K562 (cell line): ENCODE data around the gene ANKS1A. TPM values are rescaled to one million over a fixed set of nuclear protein-coding genes. Genes with fewer than 3 reads are reported as not detected.

Experiments used
- CBX3 ChIP-seq, 2 experiments: IDR thresholded peaks; 1 replicate in 1 of 2; 2 replicates in 1 of 2; pipeline ENCODE4 v1.6.1; 2012; ENCODE audit warnings: inconsistent platforms in 2 of 2, low read length in 2 of 2, borderline replicate concordance in 1 of 2, control low read depth in 1 of 2
- CEBPZ ChIP-seq: fragments of 150-350 bp; IDR thresholded peaks from 2 replicates; pipeline ENCODE4 v1.6.1; 2014; ENCODE audit warnings: low read depth, mild to moderate bottlenecking, low read length, borderline replicate concordance
- CTCFL ChIP-seq: IDR thresholded peaks from 2 replicates; pipeline ENCODE4 v1.6.1; 2011; ENCODE audit warnings: borderline replicate concordance, low read depth, mild to moderate bottlenecking, moderate library complexity, low read length; ENCODE audit not compliant: insufficient read depth, poor library complexity, severe bottlenecking
- DNMT1 ChIP-seq: fragments of 450-650 bp; IDR thresholded peaks from 2 replicates; pipeline ENCODE4 v1.6.1; 2016; ENCODE audit warnings: antibody characterized with exemption, mild to moderate bottlenecking
- ETV6 ChIP-seq, 3 experiments: fragments of 150-350 bp in 1 of 3; sonication (generic) in 1 of 3; formaldehyde crosslinking in 1 of 3; IDR thresholded peaks; 2 replicates each; pipeline versions ENCODE4 v1.6.1 to v1.8.0; 2014 to 2022; ENCODE audit warnings: borderline replicate concordance in 2 of 3, low read depth in 2 of 3, antibody characterized with exemption in 1 of 3, low read length in 1 of 3, mild to moderate bottlenecking in 1 of 3, missing genetic modification reagents in 1 of 3
- HNRNPUL1 ChIP-seq: fragments of 200-400 bp; formaldehyde crosslinking; IDR thresholded peaks from 2 replicates; pipeline ENCODE4 v1.6.1; 2017; ENCODE audit warnings: low read length
- JUNB ChIP-seq: fragments of 450-650 bp; formaldehyde crosslinking; conservative IDR thresholded peaks from 2 replicates; pipeline ENCODE4 v1.4.0; 2020; ENCODE audit warnings: mild to moderate bottlenecking
- MEF2D ChIP-seq: conservative IDR thresholded peaks from 2 replicates; pipeline ENCODE4 v1.6.1; 2016; ENCODE audit warnings: low read depth, missing genetic modification characterization, missing compliant biosample characterization
- MTA3 ChIP-seq: fragments of 450-650 bp; formaldehyde crosslinking; IDR thresholded peaks from 2 replicates; pipeline ENCODE4 v1.6.1; 2017; ENCODE audit warnings: mild to moderate bottlenecking, borderline replicate concordance
- RBM15 ChIP-seq: fragments of 200-400 bp; formaldehyde crosslinking; IDR thresholded peaks from 2 replicates; pipeline ENCODE4 v1.6.1; 2018; ENCODE audit warnings: mild to moderate bottlenecking, low read length, moderate library complexity; ENCODE audit not compliant: insufficient read depth
- SAP30 ChIP-seq: fragments of 200-600 bp; sonication (generic); IDR thresholded peaks from 2 replicates; pipeline ENCODE4 v1.6.1; 2012; ENCODE audit warnings: borderline replicate concordance, low read depth, mild to moderate bottlenecking, moderate library complexity, low read length, control low read depth, inconsistent platforms; ENCODE audit not compliant: insufficient read depth, poor library complexity, severe bottlenecking
- SIN3B ChIP-seq: fragments of 450-650 bp; IDR thresholded peaks from 2 replicates; pipeline ENCODE4 v1.6.1; 2017; ENCODE audit warnings: low read depth, mild to moderate bottlenecking, moderate library complexity
- SUPT5H ChIP-seq: fragments of 450-650 bp; IDR thresholded peaks from 2 replicates; pipeline ENCODE4 v1.6.1; 2016
- TRIM28 ChIP-seq: fragments of 450-650 bp; IDR thresholded peaks from 2 replicates; pipeline ENCODE4 v1.6.1; 2017
- WHSC1 ChIP-seq: IDR thresholded peaks from one replicate; pipeline ENCODE4 v1.6.1; 2012; ENCODE audit warnings: low read length, control low read depth, inconsistent platforms
- ZBTB7A ChIP-seq: IDR thresholded peaks from 2 replicates; pipeline ENCODE4 v1.6.1; 2011; ENCODE audit warnings: low read depth, mild to moderate bottlenecking, low read length, moderate library complexity, borderline replicate concordance; ENCODE audit not compliant: control insufficient read depth
- ZC3H4 ChIP-seq: sonication (generic); formaldehyde crosslinking; IDR thresholded peaks from 2 replicates; pipeline ENCODE4 v1.9.0; 2021; ENCODE audit warnings: missing genetic modification reagents, borderline replicate concordance
- ZKSCAN3 ChIP-seq: fragments of 250-450 bp; sonication (Bioruptor Pico); IDR thresholded peaks from 2 replicates; pipeline ENCODE4 v1.4.0; 2020
- ZNF212 ChIP-seq: fragments of 450-650 bp; formaldehyde crosslinking; IDR thresholded peaks from 2 replicates; pipeline ENCODE4 v1.4.0; 2020; ENCODE audit warnings: mild to moderate bottlenecking
- ZNF354B ChIP-seq: fragments of 250-450 bp; sonication (Bioruptor Pico); IDR thresholded peaks from 2 replicates; pipeline ENCODE4 v1.4.0; 2020
- ZNF79 ChIP-seq: fragments of 250-450 bp; sonication (Bioruptor Pico); IDR thresholded peaks from 2 replicates; pipeline ENCODE4 v1.4.0; 2020; ENCODE audit warnings: low read depth, mild to moderate bottlenecking, moderate library complexity
- polyA plus RNA-seq, 8 experiments: library from polyadenylated mRNA; depleted of rRNA in 4 of 8; stranded (reverse) in 5 of 8; unstranded in 3 of 8; fragments of >200 nt; fragmentation: Nextera tagmentation in 2 of 8; fragmentation: Illumina TruSeq in 1 of 8; extraction: Ambion mirVana in 2 of 8; extraction: Trizol in 1 of 8; gene quantifications; 2 replicates each; pipeline versions ENCODE4 v1.2.1 to v1.2.3, GENCODE V29; 2011 to 2014; ENCODE audit warnings: inconsistent platforms in 1 of 8, missing spikeins in 1 of 8
- total RNA-seq, 7 experiments: library from RNA; depleted of rRNA in 6 of 7; stranded (reverse); fragments of >200 nt in 6 of 7; fragmentation: Illumina TruSeq in 2 of 7; extraction: Trizol in 2 of 7; gene quantifications; 2 replicates each; pipeline versions ENCODE4 v1.2.1 to v1.2.3, GENCODE V29; 2011 to 2021; ENCODE audit warnings: low replicate concordance in 1 of 7

ANKS1A gene
- total and polyA plus RNA-seq, 9 of the 15 experiments (the other 6 are each of a cell fraction or from before 2014, with no cell fraction given), result 1.1 to 13.8 (median 5.3) TPM

DNA sequence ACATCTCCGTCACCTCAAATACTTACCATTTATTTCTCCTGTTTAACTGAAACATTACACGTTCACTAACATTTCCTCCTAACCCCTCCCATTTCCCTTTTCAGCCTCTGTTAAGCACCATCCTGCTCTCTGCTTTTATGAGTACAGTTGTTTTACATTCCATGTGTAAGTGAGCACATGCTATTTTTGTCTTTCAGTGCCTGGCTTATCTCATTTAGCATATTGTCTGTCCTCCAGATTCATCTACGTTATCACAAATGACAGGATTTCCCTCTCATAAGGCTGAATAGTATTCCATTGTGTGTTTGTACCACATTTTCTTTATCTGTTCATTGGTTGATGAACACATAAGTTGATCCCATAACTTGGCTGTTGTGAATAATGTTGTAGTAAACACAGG is 23.9 kb upstream of the ANKS1A start (continued):
- TF ChIP-seq CEBPZ (no peak), SUPT5H (no peak), MEF2D (peak; percentile 100), CTCFL (no peak), SAP30 (no peak), ZNF212 (CRISPR knock-in tag) (no peak), ZBTB7A (no peak), ZC3H4 (CRISPR knock-in tag) (no peak), ZNF354B (CRISPR knock-in tag) (no peak), TRIM28 (no peak), DNMT1 (no peak), RBM15 (no peak), SIN3B (no peak), CBX3 (IDR thresholded peaks at IDR 0.05; ENCODE audit: borderline replicate concordance in 1 of 2, low read length in 2 of 2) (peak in 1 of 2 experiments; percentile 76; a peak in 1 of 3 replicates), ZNF79 (CRISPR knock-in tag) (no peak), JUNB (CRISPR knock-in tag) (no peak), MTA3 (peak; percentile 63; the same call in 1 of the 2 replicates), ETV6 (IDR thresholded peaks at IDR 0.05; ENCODE audit: borderline replicate concordance in 1 of 2, low read depth in 2 of 2, low read length in 1 of 2) (peak in 1 of 2 experiments; percentile 57; a peak in 1 of 4 replicates), ETV6 (CRISPR knock-in tag; IDR thresholded peaks at IDR 0.05; ENCODE audit: borderline replicate concordance) (no peak), WHSC1 (no peak), ZKSCAN3 (no peak), HNRNPUL1 (no peak)
